Activated naive CD4-positive, alpha-beta T cell treated with anti-CD3 and anti-CD28 coated beads, Interleukin-2, amount 50 U/mL, for 24 hours (primary cell): ENCODE data around the gene CYP19A1.
A peak's percentile ranks its signal among the peaks of the same experiment; 100 is the strongest.
"Not testable (repeated sequence)": the region's sequence is repeated elsewhere in the genome, so short reads cannot be mapped to it uniquely, and the experiment has no call there.

Experiments
- H3K27ac Mint-ChIP-seq: one replicate; pipeline ENCODE4 v1.8.0; 2021; ENCODE audit warnings: mild to moderate bottlenecking, mixed read lengths
- H3K27me3 Mint-ChIP-seq: one replicate; pipeline ENCODE4 v1.8.0; 2021; ENCODE audit warnings: mixed read lengths
- H3K36me3 Mint-ChIP-seq: one replicate; pipeline ENCODE4 v1.8.0; 2021; ENCODE audit warnings: mixed read lengths
- H3K4me1 Mint-ChIP-seq: one replicate; pipeline ENCODE4 v1.8.0; 2021; ENCODE audit warnings: mixed read lengths
- H3K4me3 Mint-ChIP-seq: one replicate; pipeline ENCODE4 v1.8.0; 2021; ENCODE audit warnings: mild to moderate bottlenecking, mixed read lengths
- H3K9me3 Mint-ChIP-seq: one replicate; pipeline ENCODE4 v1.8.0; 2021; ENCODE audit warnings: mixed read lengths

Gene CYP19A1

DNA sequence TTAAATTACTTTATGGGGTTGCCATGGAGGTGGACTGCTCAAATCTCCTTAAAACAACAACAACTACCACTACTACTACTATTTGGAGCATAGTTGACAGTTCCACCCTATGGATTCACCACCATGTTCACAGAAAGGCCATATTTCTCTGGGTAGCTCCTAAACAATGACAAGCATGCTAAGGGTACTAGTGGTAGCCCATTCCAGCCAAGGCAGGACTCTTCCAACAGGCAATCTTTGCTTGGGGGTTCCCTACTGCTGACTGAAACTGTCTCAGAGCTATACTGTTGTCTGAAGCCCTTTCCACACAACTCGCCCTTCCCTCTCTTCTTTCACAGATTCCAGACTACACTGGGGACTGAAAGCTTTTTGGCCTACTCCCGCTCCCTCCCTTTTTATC is 68.9 kb downstream of the CYP19A1 start:
- peaks cover 8% of the 10 kb centered on the region for H3K4me1 Mint-ChIP-seq
- no peak overlapping the region for H3K4me3 Mint-ChIP-seq
- no peak overlapping the region for H3K27ac Mint-ChIP-seq
- H3K36me3 Mint-ChIP-seq, result no peaks in the 10 kb centered on the region
- H3K9me3 Mint-ChIP-seq, result no peaks in the 10 kb centered on the region
- peaks cover 38% of the 10 kb centered on the region for H3K27me3 Mint-ChIP-seq

DNA sequence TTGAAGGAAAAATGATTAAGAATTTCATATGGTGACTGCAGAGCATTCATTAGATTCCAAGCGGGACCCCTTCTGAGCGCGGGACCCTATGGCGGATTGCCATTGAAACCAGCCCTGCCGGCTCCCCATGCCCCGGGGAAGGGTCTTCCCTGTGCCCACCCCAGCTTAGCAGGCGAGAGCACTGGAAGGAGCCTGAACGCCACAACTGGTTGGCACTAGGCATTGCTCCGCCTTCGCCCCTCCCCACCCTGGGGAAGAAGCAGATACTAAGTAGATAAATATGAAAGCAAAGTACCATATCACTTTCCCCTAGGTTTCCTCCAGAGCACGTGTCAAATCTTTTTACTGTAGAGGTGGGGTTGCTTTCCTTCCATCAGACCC is 70.7 kb downstream of the CYP19A1 start:
- no peak overlapping the region for H3K27ac Mint-ChIP-seq
- no peaks in the 10 kb centered on the region for H3K36me3 Mint-ChIP-seq
- no peaks in the 10 kb centered on the region for H3K9me3 Mint-ChIP-seq
- peaks cover 36% of the 10 kb centered on the region for H3K27me3 Mint-ChIP-seq
- no peak overlapping the region for H3K4me3 Mint-ChIP-seq
- H3K4me1 Mint-ChIP-seq, result peaks cover 8% of the 10 kb centered on the region

DNA sequence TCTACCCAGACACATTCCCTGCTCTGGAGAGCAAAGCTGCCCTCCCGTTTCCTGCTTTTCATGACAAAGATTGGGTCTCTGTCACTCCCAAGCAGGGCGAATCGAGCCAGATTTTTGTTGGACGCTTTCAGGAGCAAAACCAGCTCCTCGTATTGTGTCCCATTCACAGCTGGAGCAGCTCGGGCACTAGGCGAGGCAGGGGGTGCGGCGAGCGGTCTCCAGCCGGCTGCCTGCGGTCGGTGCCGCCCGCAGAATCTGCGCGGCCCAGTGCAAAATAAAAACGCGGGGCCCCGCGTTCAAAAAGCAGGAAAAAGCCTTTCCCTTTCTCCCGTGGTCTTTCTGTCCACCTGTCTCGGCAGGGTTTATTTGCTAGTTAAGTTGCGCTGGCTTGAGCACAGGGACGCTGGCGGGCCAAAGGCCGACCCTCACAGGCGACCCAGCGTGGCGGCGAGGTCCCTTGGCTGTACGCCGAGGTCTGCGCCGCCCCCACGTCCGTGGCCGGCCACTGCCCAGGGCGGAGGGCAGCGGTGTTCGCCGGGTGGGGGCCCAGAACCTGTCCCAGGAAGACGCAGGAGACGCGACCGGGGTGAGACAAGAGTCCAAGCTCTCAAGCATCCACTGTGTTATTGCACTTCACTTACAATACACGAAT is 71.2 kb downstream of the CYP19A1 start:
- Mint-ChIP-seq H3K27ac (no peak overlapping the region), H3K36me3 (no peaks in the 10 kb centered on the region), H3K9me3 (no peaks in the 10 kb centered on the region), H3K27me3 (peaks cover 36% of the 10 kb centered on the region), H3K4me1 (peaks cover 8% of the 10 kb centered on the region), H3K4me3 (no peak overlapping the region)

DNA sequence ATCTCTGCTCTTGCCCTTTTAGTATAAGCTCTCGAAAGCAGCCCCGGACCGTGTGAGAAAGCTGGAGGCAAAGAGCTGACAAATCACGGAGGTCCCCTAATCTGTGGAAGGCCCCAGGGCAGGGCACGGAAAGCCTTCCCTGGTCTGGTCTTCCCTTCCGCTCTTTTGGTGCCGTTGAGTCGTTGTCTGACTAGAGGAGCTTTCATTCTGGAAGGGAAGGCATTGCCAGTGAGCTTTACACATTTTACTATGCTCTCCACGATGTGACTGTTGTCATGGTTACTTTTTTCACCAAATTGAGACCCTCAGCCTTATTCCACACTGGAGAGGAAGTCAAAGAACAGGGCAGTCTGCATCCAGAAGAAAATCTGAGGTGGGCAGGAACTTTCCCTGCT is 71.7 kb downstream of the CYP19A1 start:
- peaks cover 36% of the 10 kb centered on the region for H3K27me3 Mint-ChIP-seq
- peaks cover 8% of the 10 kb centered on the region for H3K4me1 Mint-ChIP-seq
- H3K9me3 Mint-ChIP-seq, result no peaks in the 10 kb centered on the region
- no peaks in the 10 kb centered on the region for H3K36me3 Mint-ChIP-seq
- H3K27ac Mint-ChIP-seq, result no peak overlapping the region
- no peak overlapping the region for H3K4me3 Mint-ChIP-seq

GRCh38 chr15:51265037-51265555 is 73.3 kb downstream of the CYP19A1 start:
- Mint-ChIP-seq H3K36me3 (no peaks in the 10 kb centered on the region), H3K4me1 (peaks cover 8% of the 10 kb centered on the region), H3K27ac (peak overlapping the region; percentile 19), H3K4me3 (no peak overlapping the region), H3K9me3 (no peaks in the 10 kb centered on the region), H3K27me3 (peaks cover 37% of the 10 kb centered on the region)

DNA sequence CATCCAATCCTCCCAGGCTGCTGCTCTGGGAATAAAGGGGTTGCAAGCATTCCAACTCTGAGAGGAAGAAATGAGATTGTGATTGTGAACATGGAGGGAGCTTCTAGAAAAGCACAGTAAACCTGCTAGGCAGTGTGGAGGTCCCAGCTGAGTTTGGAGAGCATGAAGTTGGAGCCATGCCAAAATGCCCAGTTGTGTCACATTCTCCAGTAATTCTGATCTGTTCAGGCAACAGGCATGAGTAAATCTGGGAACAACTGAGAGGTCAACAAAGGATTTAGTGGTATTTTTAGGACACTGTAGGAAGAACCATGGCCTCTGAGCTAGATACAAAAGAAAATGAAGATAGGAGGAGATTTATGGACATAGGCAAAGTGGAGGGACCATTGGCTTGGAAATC is 74.7 kb downstream of the CYP19A1 start:
- H3K27ac Mint-ChIP-seq, result no peak overlapping the region
- H3K4me3 Mint-ChIP-seq, result no peak overlapping the region
- peaks cover 8% of the 10 kb centered on the region for H3K4me1 Mint-ChIP-seq
- H3K27me3 Mint-ChIP-seq, result peaks cover 28% of the 10 kb centered on the region
- H3K9me3 Mint-ChIP-seq, result no peaks in the 10 kb centered on the region
- no peaks in the 10 kb centered on the region for H3K36me3 Mint-ChIP-seq

DNA sequence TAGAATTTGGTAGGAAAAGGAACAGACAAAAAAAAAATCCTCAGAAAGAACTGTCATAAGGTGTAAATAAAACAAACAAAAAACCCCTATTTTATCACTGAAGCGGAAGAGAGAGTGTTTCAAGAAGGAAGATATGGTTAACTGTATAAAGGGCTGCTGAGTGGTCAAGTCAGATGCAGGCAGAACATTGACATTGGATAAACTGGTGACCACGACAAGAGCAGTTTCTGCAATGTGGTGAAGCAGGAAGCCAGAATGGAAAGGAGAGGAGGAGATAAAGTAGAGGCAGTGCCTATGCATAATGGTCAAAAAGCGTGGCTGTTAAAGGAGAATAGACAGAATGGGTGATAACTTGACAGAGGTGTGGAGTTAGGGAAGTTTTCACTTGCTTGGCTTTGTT is 75.3 kb downstream of the CYP19A1 start:
- peaks cover 22% of the 10 kb centered on the region for H3K27me3 Mint-ChIP-seq
- no peaks in the 10 kb centered on the region for H3K9me3 Mint-ChIP-seq
- no peaks in the 10 kb centered on the region for H3K36me3 Mint-ChIP-seq
- H3K27ac Mint-ChIP-seq, result no peak overlapping the region
- no peak overlapping the region for H3K4me3 Mint-ChIP-seq
- H3K4me1 Mint-ChIP-seq, result peaks cover 6% of the 10 kb centered on the region

- no peaks in the 10 kb centered on the region for H3K36me3 Mint-ChIP-seq
- no peak overlapping the region for H3K27ac Mint-ChIP-seq
- H3K9me3 Mint-ChIP-seq, result no peaks in the 10 kb centered on the region
- no peak overlapping the region for H3K4me3 Mint-ChIP-seq
- peaks cover 20% of the 10 kb centered on the region for H3K27me3 Mint-ChIP-seq
- peaks cover 3% of the 10 kb centered on the region for H3K4me1 Mint-ChIP-seq
Measured at GRCh38 chr15:51262463-51262862, 75.9 kb downstream of the CYP19A1 start.

GRCh38 chr15:51261113-51261512 is 77.3 kb downstream of the CYP19A1 start:
- H3K36me3 Mint-ChIP-seq, H3K4me1 Mint-ChIP-seq, H3K9me3 Mint-ChIP-seq, H3K4me3 Mint-ChIP-seq, H3K27ac Mint-ChIP-seq: not testable (repeated sequence)
- peaks cover 12% of the 10 kb centered on the region for H3K27me3 Mint-ChIP-seq

DNA sequence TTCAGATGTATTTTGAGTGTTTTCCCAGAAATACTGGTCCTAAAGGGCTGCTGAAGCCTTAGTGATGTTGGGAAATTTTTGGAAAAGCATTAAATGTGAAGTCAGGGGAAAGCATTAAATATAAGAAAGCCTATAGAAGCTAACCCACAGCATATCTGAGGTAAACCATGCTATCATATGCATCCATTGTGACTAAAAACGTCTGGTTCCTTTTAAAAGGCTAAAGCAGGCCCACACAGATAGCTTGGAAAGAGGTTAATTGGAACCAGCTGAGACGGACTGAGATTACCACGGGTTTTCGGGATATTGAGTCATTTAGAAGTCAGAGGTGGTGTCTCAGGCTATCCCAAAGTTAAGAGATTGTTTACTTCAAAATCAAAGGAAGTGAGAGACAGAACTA is 78.2 kb downstream of the CYP19A1 start:
- H3K27me3 Mint-ChIP-seq, result peaks cover 7% of the 10 kb centered on the region
- H3K4me3 Mint-ChIP-seq, result no peak overlapping the region
- no peaks in the 10 kb centered on the region for H3K4me1 Mint-ChIP-seq
- H3K9me3 Mint-ChIP-seq, result no peaks in the 10 kb centered on the region
- no peak overlapping the region for H3K27ac Mint-ChIP-seq
- no peaks in the 10 kb centered on the region for H3K36me3 Mint-ChIP-seq

- no peak overlapping the region for H3K27ac Mint-ChIP-seq
- H3K4me3 Mint-ChIP-seq, result no peak overlapping the region
- no peaks in the 10 kb centered on the region for H3K4me1 Mint-ChIP-seq
- no peaks in the 10 kb centered on the region for H3K9me3 Mint-ChIP-seq
- H3K36me3 Mint-ChIP-seq, result no peaks in the 10 kb centered on the region
- peaks cover 10% of the 10 kb centered on the region for H3K27me3 Mint-ChIP-seq
Measured at GRCh38 chr15:51255533-51255932, 82.9 kb downstream of the CYP19A1 start.

DNA sequence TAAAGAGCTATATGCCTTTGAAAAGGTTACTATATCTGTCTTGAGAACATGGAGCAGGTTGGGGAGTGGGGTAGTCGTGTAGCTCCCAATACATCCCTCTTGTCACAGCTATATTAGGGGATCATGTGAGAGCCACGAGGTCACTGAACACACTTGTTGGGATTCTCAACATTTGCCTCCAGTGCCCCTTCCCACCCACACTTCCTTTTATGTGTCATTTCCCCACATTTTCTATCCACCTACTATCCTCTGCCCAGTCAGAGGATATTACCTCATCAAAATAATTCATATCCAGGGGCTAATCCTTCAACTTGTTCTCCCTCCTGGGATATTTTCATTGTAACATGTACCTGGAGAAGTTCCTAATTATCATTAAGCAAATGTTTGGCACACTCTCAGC is 85.0 kb downstream of the CYP19A1 start:
- Mint-ChIP-seq H3K9me3 (no peaks in the 10 kb centered on the region), H3K27me3 (peaks cover 8% of the 10 kb centered on the region), H3K36me3 (no peaks in the 10 kb centered on the region), H3K27ac (no peak overlapping the region), H3K4me1 (no peaks in the 10 kb centered on the region), H3K4me3 (no peak overlapping the region)

- Mint-ChIP-seq H3K27ac (no peak overlapping the region), H3K4me3 (no peak overlapping the region), H3K36me3 (no peaks in the 10 kb centered on the region), H3K9me3 (no peaks in the 10 kb centered on the region), H3K4me1 (no peaks in the 10 kb centered on the region), H3K27me3 (peaks cover 10% of the 10 kb centered on the region)
Measured at GRCh38 chr15:51252671-51253070, 85.7 kb downstream of the CYP19A1 start.

DNA sequence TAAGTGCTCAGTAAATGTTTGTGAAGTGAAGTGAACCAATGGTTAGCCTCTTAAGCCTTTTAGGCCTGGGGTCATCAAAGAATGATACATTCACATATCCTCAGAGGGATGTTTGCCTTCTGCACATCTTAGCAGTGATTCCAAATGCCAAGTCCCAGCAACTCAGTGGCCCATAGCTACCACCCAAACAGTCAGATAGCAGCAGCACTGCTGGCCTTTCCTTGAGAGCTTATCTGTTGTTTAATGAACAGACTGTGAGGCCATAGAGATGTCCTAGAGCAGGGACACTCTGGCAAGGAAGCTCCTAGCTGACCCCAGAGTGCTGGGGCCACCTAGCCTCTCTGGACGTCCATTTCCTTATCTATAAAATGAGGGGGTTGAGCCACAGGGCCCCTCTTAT is 86.8 kb downstream of the CYP19A1 start:
- Mint-ChIP-seq H3K4me3 (no peak overlapping the region), H3K9me3 (no peaks in the 10 kb centered on the region), H3K4me1 (no peaks in the 10 kb centered on the region), H3K27ac (no peak overlapping the region), H3K27me3 (peaks cover 10% of the 10 kb centered on the region), H3K36me3 (no peaks in the 10 kb centered on the region)

GRCh38 chr15:51250217-51251011 is 88.0 kb downstream of the CYP19A1 start:
- no peaks in the 10 kb centered on the region for H3K36me3 Mint-ChIP-seq
- H3K9me3 Mint-ChIP-seq, result no peaks in the 10 kb centered on the region
- H3K4me3 Mint-ChIP-seq, result no peak overlapping the region
- H3K4me1 Mint-ChIP-seq, result no peaks in the 10 kb centered on the region
- H3K27ac Mint-ChIP-seq, result no peak overlapping the region
- H3K27me3 Mint-ChIP-seq, result peaks cover 10% of the 10 kb centered on the region

- H3K36me3 Mint-ChIP-seq, result no peaks in the 10 kb centered on the region
- no peak overlapping the region for H3K27ac Mint-ChIP-seq
- no peak overlapping the region for H3K4me3 Mint-ChIP-seq
- no peaks in the 10 kb centered on the region for H3K9me3 Mint-ChIP-seq
- H3K27me3 Mint-ChIP-seq, result peaks cover 2% of the 10 kb centered on the region
- H3K4me1 Mint-ChIP-seq, result no peaks in the 10 kb centered on the region
Measured at GRCh38 chr15:51245628-51246027, 92.8 kb downstream of the CYP19A1 start.
